ENCODE results near the gene FLT1.
A peak's percentile ranks its signal among the peaks of the same experiment; 100 is the strongest.

Gene FLT1

DNA sequence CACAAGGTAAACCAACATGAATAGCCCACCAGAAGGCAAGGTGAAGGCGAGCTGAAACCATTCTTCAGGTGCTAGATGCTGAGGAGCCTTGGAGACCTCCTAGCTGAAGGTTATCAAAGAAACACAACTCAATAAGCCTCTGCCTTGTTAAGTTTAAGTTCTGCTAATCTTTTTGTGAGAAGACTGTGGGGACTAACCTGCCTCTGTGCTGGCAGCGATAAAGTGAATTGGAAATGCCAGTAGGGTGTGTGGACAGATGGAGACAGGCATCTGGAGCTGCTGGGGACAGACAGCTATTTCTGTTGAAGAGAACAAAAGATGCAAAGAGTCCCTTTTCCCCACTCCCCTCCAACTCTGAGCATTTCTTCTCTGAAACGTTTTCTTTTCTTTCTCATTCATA lies 33.5 kb upstream of the FLT1 start:
- DNase-seq: no peak

DNA sequence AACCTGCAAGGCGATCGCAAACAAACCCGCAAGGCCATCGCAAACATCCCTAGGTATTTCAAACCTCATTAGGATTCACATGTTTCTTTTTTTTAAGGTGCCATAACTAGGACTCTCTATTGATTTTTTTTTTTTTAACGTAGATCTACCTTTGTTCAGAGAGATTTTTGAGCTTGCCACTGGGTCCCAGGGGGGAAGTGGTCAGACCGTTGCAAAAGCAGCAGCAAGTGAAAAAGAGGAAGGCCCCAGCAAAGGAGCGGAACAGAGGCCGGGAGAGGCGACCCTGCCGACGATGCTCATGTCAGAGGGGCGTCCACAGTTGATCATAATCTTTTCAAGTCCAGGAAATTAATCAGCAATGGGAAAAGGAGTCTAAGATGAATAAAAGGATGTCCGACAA lies 32.7 kb upstream of the FLT1 start:
- DNase-seq: no peak

GRCh38 chr13:28526876-28527275 lies 31.9 kb upstream of the FLT1 start:
- no peak for DNase-seq

DNA sequence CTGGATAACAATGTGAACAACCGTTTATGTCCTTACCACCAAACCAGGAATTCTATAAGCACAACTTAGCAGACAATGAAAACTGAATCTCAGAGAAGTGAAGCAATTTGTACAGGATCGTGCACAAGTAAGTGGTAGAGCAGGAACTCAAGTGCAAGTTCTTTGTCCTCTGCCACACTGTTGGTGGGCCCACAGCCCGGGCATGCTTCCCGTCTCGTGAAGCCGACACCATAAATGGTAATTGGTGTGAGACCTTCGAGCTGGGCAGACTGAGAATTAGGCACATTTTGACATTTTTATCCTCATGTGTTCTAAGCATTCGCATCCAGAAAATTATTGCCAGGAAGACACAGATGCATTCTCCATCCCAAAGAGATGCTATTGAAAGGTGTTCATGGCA lies 27.9 kb upstream of the FLT1 start:
- DNase-seq: no peak

DNA sequence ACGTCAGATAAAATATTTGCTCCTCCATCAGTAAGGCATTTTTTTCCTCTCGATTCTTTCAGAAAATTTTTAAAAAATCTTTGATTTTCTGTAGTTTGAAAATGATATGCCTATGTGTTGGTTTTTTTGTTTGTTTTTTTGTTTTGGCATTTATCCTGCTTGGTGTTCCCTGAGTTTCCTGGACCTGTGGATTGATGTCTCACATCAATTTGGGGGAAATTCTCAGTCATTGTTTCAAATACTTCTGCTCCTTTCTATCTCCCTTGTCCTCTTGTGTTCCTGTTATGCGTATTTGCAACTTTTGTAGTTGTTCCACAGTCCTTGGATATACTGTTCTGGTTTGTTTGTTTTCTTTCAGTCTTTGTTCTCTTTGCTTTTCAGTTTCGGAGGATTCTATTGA lies 18.8 kb upstream of the FLT1 start:
- no peak for DNase-seq

GRCh38 chr13:28510542-28510941 lies 15.6 kb upstream of the FLT1 start:
- no peak for DNase-seq

DNA sequence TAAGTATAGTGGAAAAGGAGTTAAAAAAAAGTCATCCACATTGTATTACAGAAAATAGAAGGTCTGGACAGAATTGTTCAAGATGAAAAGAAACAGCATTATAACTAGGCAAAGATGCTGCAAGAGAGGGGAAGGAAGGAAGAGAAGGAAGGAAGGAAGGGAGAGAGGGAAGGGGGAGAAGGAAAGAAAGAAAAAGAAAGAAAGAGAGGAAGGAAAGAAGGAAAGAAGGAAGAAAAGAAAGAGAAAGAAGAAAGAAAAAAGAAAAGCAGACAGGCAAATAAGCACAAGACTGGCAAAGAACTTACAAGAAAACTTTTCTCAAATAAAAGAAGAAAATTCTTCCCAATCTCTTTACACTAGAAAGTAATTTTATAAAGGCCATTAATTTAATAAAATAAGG lies 15.1 kb upstream of the FLT1 start:
- no peak for DNase-seq

- DNase-seq: no peak
These were observed 10.7 kb upstream of the FLT1 start for GRCh38 chr13:28505543-28506135.

DNA sequence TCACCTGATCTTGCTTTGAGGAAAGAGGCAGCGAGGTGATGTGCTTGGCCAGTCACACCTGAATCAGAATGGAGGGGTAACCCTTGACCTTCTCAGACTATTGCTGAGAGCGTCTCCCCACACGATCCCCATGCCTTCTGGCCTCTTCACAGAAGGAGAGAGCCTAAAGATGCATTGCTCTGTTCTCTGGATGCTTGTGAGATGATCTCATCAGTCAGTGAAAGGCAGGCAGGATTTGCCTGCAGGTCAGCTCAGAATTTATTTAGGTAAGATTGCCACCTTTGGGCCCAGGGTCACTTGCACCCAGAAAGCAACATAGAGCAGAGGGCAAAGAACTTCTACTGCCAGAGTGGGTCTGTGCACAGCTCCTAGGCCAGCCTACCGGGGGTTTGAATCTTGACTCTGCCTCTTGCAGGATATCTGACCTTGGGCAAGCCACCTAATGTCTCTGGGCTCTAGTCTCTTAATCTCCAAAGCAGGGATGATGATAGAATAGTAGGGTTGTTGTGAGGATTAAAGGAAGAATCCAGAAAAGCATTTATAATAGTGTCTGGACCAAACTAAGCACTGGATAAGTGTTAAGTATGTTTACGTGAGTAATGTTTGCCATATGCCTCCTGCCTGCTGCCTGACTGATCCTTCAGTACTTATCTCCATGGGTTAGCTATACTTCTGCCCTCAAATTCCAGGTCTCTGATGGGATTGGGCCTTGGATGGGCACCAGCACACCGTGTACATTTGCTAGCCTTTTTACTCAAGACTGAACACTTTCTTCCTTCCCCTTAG lies 8.4 kb upstream of the FLT1 start:
- no peak for DNase-seq

DNA sequence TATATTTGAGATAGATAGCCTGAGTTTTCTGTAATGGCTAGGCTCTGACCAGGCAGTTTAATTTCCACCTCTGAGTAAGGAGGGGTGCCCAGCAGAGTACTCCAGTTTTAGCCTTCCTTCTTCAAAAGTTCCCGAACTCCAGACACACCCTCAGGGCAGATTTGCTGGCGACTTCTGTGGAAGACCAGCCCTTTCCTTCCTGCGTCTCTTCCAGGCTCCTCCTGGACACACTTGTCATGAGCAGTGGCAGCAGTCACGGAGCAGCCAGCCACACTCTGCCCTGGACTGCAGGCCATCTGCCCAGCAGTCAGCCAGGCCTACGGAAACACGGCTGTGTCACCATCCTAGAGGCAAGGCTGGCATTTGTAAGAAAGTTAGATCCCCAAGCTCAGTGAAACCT lies 6.6 kb upstream of the FLT1 start:
- DNase-seq: no peak

- DNase-seq: no peak
These were observed 4.7 kb upstream of the FLT1 start for GRCh38 chr13:28499609-28500008.

DNA sequence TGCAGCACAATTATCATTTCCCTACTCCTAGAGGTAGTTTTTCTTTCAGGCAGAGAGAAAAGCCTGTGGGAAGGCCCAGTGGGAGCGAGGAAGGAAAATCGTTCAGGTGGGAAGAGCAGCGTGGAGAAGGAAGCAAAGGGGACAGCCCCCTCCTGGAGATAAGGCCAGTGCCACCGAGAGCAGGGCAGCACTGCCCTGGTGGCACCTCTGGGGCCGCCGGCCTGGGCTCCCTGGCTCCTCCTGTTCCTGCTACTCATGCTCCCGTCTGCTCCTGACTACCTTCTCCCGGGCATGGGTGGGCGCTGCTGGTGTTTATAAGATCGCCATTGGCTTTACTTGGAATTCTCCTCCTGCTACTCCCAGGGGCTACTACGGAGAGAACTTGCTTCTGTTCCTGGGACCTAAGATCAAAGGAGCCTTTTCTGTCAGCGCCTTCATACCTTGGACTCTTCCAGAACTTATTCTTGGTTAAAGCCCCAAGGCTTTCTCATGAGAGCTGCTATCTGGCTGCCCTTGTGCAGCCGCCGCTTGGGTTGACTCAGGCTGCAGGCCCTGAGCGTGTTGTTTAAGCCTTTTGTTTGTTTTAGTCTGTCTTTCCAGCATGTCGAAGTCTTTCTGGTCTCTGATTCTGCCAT lies 3.7 kb upstream of the FLT1 start:
- DNase-seq: no peak

GRCh38 chr13:28497143-28497876 lies 2.4 kb upstream of the FLT1 start:
- no peak for DNase-seq

DNA sequence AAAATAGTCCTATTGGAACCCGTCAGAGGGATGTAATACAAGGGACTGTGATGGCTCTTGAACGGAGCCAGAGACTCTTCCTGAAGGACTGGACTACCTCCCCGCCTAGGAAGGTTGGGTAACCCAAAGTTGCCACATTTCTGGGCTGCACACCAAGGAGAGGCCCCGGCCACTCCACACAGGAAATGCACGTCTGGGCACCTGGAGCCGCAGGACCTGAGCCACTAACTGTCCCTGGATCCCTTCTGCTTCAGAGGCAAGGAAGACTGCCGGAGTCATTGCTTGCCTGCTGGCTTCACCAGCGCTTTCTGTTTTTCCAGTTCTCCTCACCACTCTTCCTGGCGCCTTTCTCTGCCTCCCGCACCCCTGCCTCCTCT lies 1.2 kb upstream of the FLT1 start:
- no peak for DNase-seq

DNA sequence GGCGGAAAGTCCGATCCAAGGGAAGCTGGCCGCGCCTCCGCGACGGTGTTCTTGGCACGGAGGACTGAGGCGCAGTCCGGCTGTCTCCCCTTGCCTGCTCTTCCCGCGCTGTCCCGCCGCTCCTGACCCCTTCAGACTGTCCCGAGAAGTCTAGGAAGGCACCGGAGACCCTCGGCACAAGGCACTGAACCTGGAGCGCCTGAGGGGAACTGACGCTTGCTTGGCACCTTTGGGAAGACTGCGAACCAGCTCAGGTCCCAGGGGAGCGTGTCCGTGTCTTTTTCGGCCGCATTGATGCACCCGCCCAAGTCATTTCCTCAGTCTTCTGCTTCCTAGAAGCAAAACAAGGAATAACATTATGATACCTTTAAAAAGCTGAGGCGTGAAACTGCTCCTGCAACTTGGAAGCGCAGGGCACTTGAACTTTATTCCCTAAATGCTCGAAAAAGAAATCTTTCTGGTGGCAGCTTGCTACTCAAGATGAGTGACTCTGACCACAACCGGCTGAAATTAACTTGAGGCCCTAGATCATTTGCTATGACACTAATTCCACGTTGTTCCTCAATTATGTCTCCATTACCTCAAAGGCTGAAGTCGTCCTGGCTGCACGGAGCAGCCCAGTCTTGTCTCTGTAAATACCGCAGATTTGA lies 735 bp upstream of the FLT1 start:
- DNase-seq: peak; percentile 66

- no peak for DNase-seq
These were observed 487 bp downstream of the FLT1 start for GRCh38 chr13:28494504-28494777.

DNA sequence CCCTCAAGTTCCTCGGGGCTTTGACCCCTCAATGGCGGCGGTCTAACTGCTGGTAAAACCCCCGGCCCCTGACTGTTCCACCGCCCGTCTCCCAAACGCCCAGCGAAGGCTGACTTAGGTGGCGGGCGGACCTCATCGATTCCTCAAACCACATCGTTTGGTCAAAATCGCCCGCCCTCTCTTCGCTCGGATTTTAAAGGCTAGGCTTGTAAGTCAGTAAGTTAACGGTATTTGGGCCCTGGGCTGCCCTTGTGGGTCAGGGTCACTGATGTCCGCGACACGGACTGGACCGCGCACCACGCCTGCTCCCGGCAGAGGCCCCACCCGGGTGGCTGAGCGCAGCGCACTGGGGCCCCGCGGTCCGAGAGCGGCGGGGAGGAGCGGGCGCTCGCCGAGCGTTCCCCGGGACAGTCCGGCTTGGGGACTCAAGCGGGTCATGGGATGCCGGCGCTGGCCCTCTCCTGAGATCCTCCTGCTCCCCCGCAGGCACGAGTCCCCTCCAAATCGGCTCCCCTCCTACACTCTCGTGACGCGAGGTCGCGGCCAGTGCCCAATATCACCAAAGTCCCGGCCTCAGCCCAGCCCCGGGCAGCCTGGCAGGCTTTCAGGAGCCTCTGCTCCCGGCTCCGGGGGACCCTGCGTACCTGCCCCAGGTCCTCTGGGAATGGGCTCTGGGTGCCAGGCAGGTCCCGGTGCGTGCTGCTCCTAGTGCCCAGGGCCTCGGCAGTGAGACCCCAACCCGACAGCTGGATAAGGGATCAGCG lies 1.0 kb downstream of the FLT1 start:
- peak; percentile 73 for DNase-seq

DNA sequence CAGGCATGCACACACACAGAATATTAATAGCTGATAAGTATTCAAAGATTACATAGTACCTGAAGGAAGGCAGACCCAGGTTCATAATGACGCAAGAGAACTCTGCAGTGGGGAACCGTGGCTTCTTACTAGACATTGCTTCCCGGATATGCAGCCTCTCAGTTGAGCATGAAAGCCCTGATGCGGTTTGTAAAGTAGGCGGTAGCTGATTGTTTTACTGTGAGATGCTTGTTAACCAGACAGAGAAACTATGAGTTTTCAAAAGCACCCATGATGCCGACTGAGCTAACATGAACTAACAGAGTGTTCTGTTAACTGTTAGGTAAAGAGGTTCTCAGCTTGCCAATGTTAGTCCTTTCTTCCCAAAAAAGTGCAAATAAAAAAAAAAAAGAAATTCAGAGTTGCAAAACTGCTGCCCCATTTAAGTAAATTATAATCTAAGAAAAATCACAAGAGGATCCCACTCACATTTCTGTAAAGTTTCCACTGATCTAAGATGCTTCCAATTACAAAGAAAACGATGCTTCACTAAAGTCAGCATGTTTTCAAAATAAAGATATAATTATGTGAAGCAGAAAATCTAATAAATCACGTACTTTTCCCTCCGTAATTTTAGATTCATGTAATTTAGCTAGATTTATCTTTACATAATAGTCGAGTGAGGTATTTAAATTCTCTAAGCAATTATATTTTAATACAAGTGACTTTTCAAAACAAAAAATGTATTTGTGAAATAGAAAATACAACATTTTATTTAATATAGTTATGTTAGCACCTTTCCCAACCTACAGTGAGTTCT lies 2.2 kb downstream of the FLT1 start:
- DNase-seq: peak; percentile 39

DNA sequence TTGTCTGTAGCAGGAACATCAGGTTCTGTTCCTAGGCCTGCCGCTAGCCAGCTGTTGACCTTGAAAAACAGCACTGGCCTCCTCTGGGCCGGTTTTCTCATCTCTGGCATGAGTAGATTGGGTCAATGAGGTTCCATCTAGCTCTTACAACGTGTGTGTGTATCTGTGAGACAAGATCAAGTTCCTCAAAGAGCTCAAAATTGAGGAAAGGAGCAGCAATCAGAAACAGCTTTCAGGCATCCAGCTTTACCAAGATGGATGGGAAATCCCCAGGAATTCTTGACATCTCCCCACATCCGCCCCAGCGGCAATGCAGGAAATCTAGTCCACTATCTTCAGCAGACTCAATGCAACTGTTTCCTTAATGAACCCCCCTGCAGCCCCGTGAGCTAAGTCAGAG lies 4.9 kb downstream of the FLT1 start:
- no peak for DNase-seq

- DNase-seq: no peak
These were observed 5.4 kb downstream of the FLT1 start for GRCh38 chr13:28489524-28489931.

DNA sequence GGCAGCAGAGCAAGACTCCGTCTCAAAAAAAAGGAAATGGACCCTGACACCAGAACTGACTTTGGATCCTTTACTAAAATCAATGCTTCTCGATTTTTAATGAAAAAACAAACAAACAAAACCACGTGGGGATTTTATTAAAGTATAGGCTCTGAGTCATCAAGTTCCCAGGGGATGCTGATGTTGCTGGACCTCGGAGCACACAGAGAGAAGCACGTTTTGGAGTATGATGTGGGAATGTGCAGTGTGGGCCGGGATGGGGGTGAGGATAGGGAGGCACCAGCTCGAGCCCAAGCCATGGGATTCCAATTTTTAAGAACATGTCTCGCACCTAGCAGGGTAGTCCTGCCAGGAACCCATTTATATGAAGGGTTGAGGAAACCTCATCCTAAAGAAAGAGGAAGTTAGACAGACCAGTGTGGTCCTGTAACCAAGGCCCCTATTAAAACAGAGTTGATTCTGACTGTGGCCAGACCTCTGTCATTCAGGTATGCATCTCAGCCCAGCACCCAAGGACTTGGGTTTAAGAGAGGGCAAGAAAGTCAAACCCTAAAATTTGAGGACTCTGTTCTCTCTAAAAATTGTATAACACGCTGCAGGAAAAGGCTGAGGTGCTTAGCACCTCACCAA lies 6.4 kb downstream of the FLT1 start:
- DNase-seq: no peak
